ENCODE results near the gene FRMD4B.
A peak's percentile ranks its signal among the peaks of the same experiment; 100 is the strongest.

FRMD4B gene

DNA sequence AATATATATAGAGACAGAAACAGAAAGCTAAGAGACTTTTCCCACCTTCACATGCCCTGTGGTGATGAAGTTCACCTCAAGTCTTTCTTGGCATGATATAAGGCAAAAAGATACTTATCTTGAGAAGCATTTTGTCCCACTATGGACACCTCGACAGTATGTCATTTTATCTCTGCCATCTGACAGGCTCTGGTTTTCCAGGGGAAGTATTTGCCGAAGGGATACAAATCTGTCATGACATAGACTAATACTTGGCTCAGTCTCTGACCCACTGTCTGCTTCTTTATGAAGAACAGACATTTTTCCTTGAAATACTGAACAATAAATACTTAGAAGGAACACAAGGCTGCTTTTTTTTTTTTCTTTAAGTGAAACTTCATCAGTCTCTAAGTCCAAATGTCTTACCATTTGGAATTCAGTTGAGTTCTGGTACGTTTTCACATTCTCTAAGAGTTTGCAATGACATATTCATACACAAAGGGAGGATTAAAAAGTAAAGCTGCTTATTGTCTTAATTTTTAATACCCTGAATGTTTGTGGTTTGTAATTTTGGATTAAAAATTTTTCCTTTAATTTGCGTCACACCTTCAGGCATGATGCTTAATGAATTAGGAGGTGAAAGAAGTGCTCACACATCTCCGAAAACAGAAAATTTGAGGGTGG, 175.7 kb downstream of the FRMD4B start:
- DNase-seq, result no peak

DNA sequence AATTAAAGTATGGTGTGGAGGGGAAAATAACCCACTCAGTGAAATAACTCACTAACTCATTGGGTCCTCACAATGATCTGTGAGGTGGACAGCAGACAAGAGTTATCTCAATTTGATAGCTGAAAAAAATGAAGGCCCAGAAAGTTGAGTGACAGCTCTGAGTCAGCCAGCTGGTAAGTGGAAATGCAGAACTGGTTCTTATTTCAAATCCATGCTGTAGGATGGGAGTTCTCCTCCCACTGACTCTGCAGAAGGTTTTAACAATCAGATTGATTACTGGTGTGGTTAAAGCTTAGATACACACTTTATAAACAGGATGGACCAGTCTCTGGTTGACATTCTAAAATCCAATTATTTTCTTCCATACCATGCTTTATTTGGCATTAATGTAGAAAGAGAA, 176.5 kb downstream of the FRMD4B start:
- no peak for DNase-seq

GRCh38 chr3:69207031-69207430, 178.9 kb downstream of the FRMD4B start:
- no peak for DNase-seq

GRCh38 chr3:69205385-69205784, 180.5 kb downstream of the FRMD4B start:
- DNase-seq, result no peak

DNA sequence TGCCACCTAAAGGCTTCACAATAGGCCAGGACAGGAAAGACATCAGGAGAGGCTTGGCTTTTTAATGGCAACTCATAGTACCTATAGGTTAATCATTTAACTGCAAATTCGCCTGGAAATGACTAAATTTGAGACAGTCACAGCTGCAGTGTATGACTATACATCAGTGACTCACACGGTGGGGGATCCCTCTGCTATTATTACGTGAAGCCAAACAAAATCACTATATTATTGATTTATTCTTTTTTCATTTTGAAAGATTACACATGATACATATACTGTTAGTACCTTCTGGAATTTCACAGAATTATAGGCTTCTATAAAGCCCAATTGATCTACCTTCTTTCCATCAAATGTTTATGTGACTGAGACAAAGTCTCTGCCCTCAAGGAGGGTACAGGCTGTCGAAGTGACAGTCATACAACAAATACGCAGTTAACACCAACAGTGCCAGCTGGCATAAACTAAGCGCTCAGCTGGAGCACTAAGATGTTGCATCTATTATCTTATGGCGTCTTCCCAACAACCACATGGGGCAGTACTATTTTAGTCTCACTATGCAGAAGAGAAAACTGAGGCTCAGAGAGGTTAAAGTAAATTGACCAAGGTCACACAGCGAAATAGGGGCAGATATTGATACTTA, 181.5 kb downstream of the FRMD4B start:
- peak in 1 of 56 donors; percentile 35 for DNase-seq

GRCh38 chr3:69203631-69204314, 182.1 kb downstream of the FRMD4B start:
- DNase-seq, result no peak

DNA sequence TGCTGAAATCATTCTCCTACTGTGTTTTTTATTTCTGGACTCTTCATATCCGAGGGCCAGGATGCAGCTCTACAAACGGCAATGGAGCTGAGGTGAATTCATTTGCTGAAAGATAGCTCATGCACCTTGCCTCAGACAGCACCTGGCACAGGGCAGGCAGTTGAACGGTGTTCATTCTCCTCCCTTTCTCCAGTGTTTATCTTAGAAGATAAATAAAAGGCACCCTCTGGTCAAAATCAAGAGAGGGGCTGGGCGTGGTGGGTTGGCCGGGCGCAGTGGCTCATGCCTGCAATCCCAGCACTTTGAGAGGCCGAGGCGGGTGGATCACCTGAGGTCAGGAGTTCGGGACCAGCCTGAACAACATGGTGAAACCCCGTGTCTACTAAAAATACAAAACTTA, 184.2 kb downstream of the FRMD4B start:
- DNase-seq, result no peak

DNA sequence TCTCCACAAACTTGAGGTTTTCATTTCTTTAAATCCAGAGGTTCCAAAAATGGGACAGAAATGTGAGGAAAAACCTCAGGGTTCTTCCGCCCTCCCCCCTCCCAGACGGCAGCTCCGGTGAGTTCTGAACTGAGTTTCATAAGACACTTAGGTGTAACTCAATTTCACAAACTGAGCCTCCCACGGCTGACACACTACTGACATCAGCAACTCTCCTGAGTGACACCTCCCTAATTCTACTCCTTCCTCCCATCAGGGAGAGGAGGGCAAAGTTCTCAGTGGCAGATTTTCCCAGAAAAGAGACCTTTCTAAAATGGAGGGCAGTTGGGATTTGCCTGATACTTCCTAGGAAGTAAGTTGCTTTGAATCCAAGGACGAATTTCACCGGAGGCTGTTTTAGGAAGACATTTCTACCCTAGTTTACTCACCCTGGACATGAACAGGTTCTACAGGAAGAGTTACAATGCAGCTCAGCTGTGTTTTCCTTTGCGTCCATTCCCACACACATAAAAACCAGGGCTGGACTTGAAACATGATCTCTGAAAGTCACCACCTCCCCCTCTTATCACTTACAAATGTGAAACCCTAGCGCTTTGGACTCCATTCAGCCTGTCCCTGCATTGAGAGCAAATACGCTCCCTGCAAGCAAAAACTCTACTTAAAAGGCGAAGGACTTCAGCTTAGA, 185.4 kb downstream of the FRMD4B start:
- DNase-seq, result no peak

DNA sequence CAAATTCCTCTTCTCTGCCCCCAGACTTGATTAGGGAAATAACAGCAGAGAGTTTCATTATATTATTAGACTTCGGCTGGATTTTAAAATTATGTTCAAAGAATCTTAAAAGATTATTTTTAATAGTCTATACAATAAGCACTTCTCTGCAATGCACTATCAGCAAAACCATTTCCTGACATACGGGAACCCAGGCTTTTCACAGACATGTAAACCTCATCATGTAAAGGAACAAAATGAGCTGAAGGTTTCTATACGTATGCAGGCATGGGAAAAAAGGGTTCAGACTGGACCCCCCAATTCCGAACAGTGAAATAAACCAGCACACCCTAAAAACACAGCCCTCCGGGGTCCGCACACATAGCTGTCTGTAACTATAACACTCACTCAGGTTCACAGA, 185.9 kb downstream of the FRMD4B start:
- DNase-seq, result no peak

DNA sequence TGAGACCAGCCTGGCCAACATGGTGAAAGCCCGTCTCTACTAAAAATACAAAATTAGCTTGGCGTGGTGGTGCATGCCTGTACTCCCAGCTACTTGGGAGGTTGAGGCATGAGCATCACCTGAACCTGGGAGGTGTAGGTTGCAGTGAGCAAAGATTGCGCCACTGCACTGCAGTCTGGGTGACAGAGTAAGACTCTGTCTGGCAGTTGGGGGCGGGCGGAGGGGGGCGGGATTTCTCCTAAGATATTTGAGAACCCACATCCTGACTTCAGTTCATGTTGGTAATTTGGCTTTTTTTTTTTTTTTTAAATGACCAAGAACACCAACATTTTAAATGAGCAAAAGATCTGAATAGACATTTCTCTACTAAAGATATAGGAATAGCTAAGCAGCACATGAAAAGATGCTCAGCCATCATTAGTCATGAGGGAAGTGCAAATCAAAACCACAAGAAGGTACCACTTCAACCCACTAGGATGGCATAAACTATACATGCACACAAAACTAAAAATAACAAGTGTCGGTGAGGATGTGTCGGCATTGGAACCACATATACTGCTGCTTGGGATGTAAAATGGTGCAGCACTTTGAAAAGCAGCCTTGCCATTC, 187.9 kb downstream of the FRMD4B start:
- no peak for DNase-seq

GRCh38 chr3:69197455-69197854, 188.4 kb downstream of the FRMD4B start:
- DNase-seq, result no peak

DNA sequence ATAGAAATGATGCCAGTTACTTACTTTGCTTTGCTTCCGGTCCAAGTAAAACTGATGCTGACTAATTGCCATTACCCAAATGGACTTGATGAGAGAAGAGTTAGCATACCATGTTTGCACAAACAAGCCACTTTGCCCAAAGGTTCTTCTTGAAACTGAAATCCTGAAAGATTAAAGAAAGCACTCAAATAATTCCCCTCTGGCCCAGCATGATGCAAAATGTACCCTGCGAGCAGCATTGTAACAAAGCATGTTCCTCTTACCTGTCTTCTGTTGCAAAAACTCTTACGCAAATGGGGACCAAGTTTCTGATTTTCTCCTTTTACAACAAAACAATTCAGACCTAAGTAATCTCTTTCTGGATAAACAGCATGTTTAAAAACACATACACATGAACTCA, 189.0 kb downstream of the FRMD4B start:
- no peak for DNase-seq

DNA sequence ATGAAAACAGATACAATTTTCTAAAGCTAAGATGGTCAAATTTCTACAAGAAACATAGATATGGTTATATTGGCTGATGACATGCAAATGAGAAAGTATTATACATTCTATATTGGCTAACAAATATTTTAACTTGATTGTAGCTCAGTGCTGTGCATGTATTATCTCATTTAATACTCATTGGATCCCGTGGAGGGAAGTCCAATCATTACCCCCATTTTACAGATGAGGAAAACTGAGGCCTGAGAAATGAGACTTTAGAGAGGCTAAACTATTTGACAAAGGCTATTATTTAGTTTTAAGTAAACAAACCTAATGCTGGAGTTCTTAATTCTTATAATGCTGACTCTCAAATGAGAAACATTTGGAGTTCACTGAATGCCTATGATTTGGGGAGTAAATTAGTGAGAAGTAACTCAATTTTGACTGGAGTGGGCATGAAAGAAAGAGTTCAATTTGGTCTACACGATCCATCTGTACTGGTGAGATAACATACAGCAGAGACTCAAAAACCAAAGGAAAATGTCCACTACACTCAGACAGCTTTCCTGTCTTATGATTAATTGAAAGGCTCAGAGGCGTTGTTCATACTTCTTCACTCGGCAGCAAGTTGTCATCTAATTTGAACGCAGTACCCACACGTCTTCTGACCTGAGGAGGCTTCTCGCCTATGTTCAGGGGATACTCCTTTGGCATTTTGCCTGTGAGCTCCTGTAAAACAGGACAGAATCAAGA, 191.3 kb downstream of the FRMD4B start:
- no peak for DNase-seq

DNA sequence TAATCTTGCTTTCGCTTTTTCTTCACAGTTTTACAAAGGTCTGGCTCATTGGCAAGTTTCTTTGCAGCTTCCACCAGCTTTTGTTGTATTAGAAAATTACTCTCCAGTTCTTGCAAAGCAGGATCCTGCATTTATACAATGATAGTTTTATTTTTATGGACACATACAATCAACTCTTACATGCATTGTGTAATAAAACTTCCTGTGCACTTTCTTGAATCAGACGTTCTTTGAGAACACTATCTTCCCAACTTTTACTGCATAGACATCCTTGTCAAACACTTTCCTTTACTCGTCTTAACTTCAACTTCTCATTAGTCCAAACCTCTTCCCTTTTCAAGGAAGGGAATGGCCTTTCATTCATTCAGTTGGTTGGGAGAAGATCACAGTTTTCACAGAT, 192.1 kb downstream of the FRMD4B start:
- no peak for DNase-seq

- no peak for DNase-seq
Measured at GRCh38 chr3:69191516-69191915, 194.4 kb downstream of the FRMD4B start.

DNA sequence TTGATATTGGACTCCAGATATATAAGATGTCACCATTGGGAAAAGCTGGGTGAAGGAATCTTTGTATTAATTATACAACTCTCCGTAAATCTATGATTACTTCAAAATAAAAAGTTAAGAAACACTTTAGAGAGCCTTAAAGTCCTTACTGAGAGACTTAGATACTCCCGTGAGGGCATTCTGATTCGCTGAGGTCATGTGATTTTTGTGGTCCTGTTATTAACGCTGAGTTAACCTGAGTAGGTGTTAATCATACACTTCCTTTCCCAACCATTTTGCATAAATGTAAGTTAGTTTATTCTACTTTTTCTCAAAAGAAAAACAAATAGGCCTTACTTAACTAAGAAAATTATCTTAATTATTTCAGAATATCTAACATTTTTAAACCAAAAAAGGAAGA, 196.4 kb downstream of the FRMD4B start:
- DNase-seq, result no peak

DNA sequence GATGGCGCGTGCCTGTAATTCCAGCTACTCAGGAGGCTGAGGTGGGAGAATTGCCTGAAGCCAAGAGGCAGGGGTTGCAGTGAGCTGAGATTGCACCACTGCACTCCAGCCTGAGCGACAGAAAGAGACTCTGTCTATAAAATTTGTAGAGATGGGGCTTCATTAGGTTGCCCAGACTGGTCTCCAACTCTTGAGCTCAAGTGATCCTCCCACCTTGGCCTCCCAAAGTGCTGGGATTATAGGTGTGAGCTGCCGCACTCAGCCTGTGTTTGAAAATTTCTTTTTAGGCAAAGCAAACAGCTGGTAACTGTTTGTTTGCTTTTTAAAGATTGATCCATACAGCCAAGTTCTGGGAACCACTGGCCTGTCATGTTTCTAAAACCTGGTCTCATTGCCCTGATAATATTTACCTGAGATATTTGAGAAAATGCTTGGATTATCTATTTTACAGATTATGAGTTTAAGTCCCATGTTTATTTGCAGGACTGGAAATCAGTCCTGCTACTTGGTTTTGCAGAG, 199.3 kb downstream of the FRMD4B start:
- DNase-seq, result no peak

GRCh38 chr3:69182588-69183316, 203.1 kb downstream of the FRMD4B start:
- DNase-seq, result no peak

GRCh38 chr3:69181592-69182211, 204.2 kb downstream of the FRMD4B start:
- peak in 27 of 56 donors; percentile 2 to 68 (median 38) for DNase-seq

Data from amygdala (tissue), 56 donors.